Astrocyte (in vitro differentiated cells and primary cell): ENCODE results near the gene GFER. TPM values are rescaled to one million over a fixed set of nuclear protein-coding genes. Genes with fewer than 3 reads are reported as not detected.

Experiments used
- DNase-seq: peaks from one replicate; pipeline ENCODE4 v3.0.0-alpha.2; 2010; ENCODE audit warnings: low read depth
- FAIRE-seq: peaks from 2 replicates; lab custom pipeline; 2011; peaks lifted over from hg19 to GRCh38; lab: Jason Lieb, UNC
- H2AFZ ChIP-seq: 2 replicates; pipeline ENCODE4 v1.6.0; 2012; ENCODE audit warnings: low read depth, low read length, inconsistent platforms
- H3K27ac ChIP-seq: 2 replicates; pipeline ENCODE4 v1.5.1; 2011; ENCODE audit warnings: low read depth, low read length, inconsistent platforms
- H3K27me3 ChIP-seq: 2 replicates; pipeline ENCODE4 v1.6.0; 2011; ENCODE audit warnings: low read length, inconsistent platforms; ENCODE audit not compliant: insufficient read depth
- H3K36me3 ChIP-seq: 2 replicates; pipeline ENCODE4 v1.5.1; 2011; ENCODE audit warnings: low read length, inconsistent platforms; ENCODE audit not compliant: insufficient read depth
- H3K4me1 ChIP-seq: 2 replicates; pipeline ENCODE4 v1.5.1; 2011; ENCODE audit warnings: low read length, inconsistent platforms; ENCODE audit not compliant: insufficient read depth
- H3K4me2 ChIP-seq: 2 replicates; pipeline ENCODE4 v1.6.0; 2012; ENCODE audit warnings: low read length, inconsistent platforms
- H3K4me3 ChIP-seq: 2 replicates; pipeline ENCODE4 v1.5.1; 2011; ENCODE audit warnings: low read depth, mild to moderate bottlenecking, low read length, inconsistent platforms; ENCODE audit not compliant: insufficient read depth
- H3K79me2 ChIP-seq: 2 replicates; pipeline ENCODE4 v1.6.0; 2012; ENCODE audit warnings: mild to moderate bottlenecking, low read length, inconsistent platforms; ENCODE audit not compliant: insufficient read depth
- H3K9ac ChIP-seq: 2 replicates; pipeline ENCODE4 v1.6.0; 2012; ENCODE audit warnings: mild to moderate bottlenecking, low read length, inconsistent platforms
- H3K9me3 ChIP-seq: 2 replicates; pipeline ENCODE4 v1.5.1; 2012; ENCODE audit warnings: low read depth, mild to moderate bottlenecking, low read length, inconsistent platforms; ENCODE audit not compliant: insufficient read depth
- H4K20me1 ChIP-seq: 2 replicates; pipeline ENCODE4 v1.6.0; 2012; ENCODE audit warnings: low read length, inconsistent platforms; ENCODE audit not compliant: insufficient read depth
- H3K27ac Mint-ChIP-seq: one replicate; pipeline ENCODE4 v1.8.0; 2021; ENCODE audit warnings: mild to moderate bottlenecking, mixed read lengths; ENCODE audit not compliant: unreplicated experiment
- H3K27me3 Mint-ChIP-seq: one replicate; pipeline ENCODE4 v1.8.0; 2021; ENCODE audit warnings: low read depth, mixed read lengths; ENCODE audit not compliant: unreplicated experiment
- H3K36me3 Mint-ChIP-seq: one replicate; pipeline ENCODE4 v1.8.0; 2021; ENCODE audit warnings: low read depth, mixed read lengths; ENCODE audit not compliant: unreplicated experiment
- H3K4me1 Mint-ChIP-seq: one replicate; pipeline ENCODE4 v1.8.0; 2021; ENCODE audit warnings: low read depth, mixed read lengths; ENCODE audit not compliant: unreplicated experiment
- H3K4me3 Mint-ChIP-seq: one replicate; pipeline ENCODE4 v1.8.0; 2021; ENCODE audit warnings: mild to moderate bottlenecking, moderate library complexity, mixed read lengths; ENCODE audit not compliant: unreplicated experiment
- H3K9me3 Mint-ChIP-seq: one replicate; pipeline ENCODE4 v1.8.0; 2021; ENCODE audit warnings: mild to moderate bottlenecking, mixed read lengths; ENCODE audit not compliant: unreplicated experiment
- EZH2 ChIP-seq: IDR thresholded peaks from 2 replicates; pipeline ENCODE4 v1.6.1; 2012; ENCODE audit warnings: mild to moderate bottlenecking, low read length, inconsistent platforms; ENCODE audit not compliant: insufficient read depth
- total RNA-seq: library from RNA; stranded (reverse); gene quantifications from 2 replicates; pipeline ENCODE4 v1.2.1, GENCODE V29; 2021
- TF ChIP-seq, protein P1 (sequence below): IDR thresholded peaks from 2 replicates; pipeline ENCODE4 v1.5.1; 2011; ENCODE audit warnings: low read depth, mild to moderate bottlenecking, inconsistent platforms, low read length, moderate library complexity; ENCODE audit not compliant: insufficient read depth

Gene GFER
- total RNA-seq, 1 donor from 2014 or later: 30.4 TPM

DNA sequence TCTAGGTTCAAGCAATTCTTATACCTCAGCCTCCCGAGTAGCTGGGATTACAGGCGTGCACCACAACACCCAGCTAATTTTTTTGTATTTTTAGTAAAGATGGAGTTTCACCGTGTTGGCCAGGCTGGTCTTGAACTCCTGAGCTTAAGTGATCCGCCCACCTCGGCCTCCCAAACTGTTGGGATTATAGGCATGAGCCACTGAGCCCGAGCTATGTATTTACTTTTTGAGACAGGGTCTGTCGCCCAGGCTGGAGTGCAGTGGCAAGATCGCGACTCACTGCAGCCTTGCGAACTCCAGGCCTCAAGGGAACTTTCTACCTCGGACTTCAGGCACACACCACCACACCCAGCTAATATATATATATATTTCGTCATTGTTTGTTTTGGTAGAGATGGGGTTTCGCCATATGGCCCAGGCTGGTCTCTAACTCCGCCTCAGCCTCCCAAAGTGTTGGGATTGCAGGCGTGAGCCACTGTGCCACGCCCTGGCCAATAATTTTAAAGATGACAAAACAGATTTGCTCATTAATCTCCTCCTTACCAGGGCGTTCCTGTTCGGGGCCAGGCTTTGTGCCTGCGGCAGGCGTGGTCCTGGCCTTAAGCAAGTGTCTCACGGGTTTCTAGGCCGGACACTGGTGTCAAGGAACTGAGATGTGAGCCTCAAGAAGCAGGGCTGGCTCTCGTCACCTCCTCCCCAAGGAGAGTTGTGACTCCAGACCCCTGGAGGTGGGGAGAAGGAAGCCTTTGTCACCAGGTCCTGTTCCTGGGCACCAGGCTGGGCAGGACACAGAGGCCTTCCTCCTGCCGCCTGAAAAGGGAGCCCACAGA is 31.3 kb downstream of the GFER start:
- no peak overlapping the region for H3K27ac Mint-ChIP-seq
- no peaks in the 10 kb centered on the region for H3K27me3 ChIP-seq
- no peak overlapping the region for H2AFZ ChIP-seq
- H3K9ac ChIP-seq: no peak overlapping the region
- no peak overlapping the region for H3K4me3 Mint-ChIP-seq
- peaks cover 12% of the 10 kb centered on the region for H3K27me3 Mint-ChIP-seq
- H3K4me1 Mint-ChIP-seq: no peaks in the 10 kb centered on the region
- peaks cover 4% of the 10 kb centered on the region for H3K79me2 ChIP-seq
- H3K36me3 Mint-ChIP-seq: peaks cover 2% of the 10 kb centered on the region
- H3K9me3 ChIP-seq: no peaks in the 10 kb centered on the region
- peaks cover 8% of the 10 kb centered on the region for H3K4me1 ChIP-seq
- H3K36me3 ChIP-seq: no peaks in the 10 kb centered on the region
- no peak for FAIRE-seq
- H4K20me1 ChIP-seq: no peaks in the 10 kb centered on the region
- no peak for TF ChIP-seq EZH2
- TF ChIP-seq, protein P1, sequence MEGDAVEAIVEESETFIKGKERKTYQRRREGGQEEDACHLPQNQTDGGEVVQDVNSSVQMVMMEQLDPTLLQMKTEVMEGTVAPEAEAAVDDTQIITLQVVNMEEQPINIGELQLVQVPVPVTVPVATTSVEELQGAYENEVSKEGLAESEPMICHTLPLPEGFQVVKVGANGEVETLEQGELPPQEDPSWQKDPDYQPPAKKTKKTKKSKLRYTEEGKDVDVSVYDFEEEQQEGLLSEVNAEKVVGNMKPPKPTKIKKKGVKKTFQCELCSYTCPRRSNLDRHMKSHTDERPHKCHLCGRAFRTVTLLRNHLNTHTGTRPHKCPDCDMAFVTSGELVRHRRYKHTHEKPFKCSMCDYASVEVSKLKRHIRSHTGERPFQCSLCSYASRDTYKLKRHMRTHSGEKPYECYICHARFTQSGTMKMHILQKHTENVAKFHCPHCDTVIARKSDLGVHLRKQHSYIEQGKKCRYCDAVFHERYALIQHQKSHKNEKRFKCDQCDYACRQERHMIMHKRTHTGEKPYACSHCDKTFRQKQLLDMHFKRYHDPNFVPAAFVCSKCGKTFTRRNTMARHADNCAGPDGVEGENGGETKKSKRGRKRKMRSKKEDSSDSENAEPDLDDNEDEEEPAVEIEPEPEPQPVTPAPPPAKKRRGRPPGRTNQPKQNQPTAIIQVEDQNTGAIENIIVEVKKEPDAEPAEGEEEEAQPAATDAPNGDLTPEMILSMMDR: no peak
- H3K4me3 ChIP-seq: no peak overlapping the region
- H3K4me2 ChIP-seq: no peak overlapping the region
- no peak overlapping the region for H3K27ac ChIP-seq
- DNase-seq: no peak
- H3K9me3 Mint-ChIP-seq: no peaks in the 10 kb centered on the region

DNA sequence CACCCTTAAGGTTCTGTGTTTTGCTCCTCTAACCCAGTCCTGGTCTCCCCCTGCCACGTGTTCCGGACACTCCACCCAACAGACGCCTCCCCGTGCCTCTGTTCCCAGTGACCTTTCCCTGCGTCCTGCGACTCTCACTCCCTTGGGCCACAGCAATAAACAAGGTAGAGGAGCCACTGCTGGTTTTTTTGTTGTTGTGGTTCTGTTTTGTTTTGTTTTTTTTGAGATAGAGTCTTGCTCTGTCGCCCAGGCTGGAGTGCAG is 31.9 kb downstream of the GFER start:
- Histone ChIP-seq H3K27ac (no peak overlapping the region), H3K79me2 (no peaks in the 10 kb centered on the region), H3K4me2 (no peak overlapping the region), H3K36me3 (no peaks in the 10 kb centered on the region), H2AFZ (no peak overlapping the region), H3K4me3 (no peak overlapping the region), H4K20me1 (no peaks in the 10 kb centered on the region), H3K9ac (no peak overlapping the region), H3K4me1 (peaks cover 9% of the 10 kb centered on the region), H3K9me3 (no peaks in the 10 kb centered on the region), H3K27me3 (no peaks in the 10 kb centered on the region)
- H3K27me3 Mint-ChIP-seq: peaks cover 15% of the 10 kb centered on the region
- TF ChIP-seq, protein P1: no peak
- no peak for TF ChIP-seq EZH2
- DNase-seq: no peak
- no peak for FAIRE-seq
- H3K9me3 Mint-ChIP-seq: no peaks in the 10 kb centered on the region
- no peak overlapping the region for H3K27ac Mint-ChIP-seq
- no peak overlapping the region for H3K4me3 Mint-ChIP-seq
- no peaks in the 10 kb centered on the region for H3K4me1 Mint-ChIP-seq
- peaks cover 2% of the 10 kb centered on the region for H3K36me3 Mint-ChIP-seq

DNA sequence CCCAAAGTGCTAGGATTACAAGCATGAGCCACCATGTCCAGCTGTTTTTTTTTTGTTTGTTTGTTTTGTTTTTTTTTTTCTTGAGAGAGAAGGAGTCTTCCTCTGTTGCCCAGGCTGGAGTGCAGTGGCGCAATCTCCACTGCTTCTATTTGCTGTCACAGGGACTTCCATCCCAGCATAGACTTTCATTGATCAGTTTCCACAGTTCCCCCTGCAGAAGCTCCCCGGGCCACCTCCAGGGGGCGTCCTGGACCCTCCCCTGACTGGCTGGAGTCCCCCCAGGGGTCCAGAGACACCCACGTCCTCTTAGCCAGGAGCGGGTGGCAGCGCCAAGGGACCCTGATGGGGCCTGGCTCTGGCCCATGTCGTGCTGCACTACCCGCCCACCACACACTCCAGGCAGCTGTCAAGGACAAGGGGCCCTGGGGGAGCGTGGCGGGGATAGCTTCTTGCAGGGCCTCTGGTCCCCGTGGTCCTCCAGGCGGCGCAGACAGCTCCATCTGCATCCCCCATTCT is 32.5 kb downstream of the GFER start:
- Mint-ChIP-seq H3K9me3 (no peaks in the 10 kb centered on the region), H3K36me3 (peaks cover 2% of the 10 kb centered on the region), H3K27me3 (peaks cover 17% of the 10 kb centered on the region), H3K27ac (no peak overlapping the region), H3K4me3 (no peak overlapping the region), H3K4me1 (no peaks in the 10 kb centered on the region)
- no peaks in the 10 kb centered on the region for H3K36me3 ChIP-seq
- H3K4me1 ChIP-seq: peaks cover 9% of the 10 kb centered on the region
- H3K27me3 ChIP-seq: no peaks in the 10 kb centered on the region
- no peaks in the 10 kb centered on the region for H4K20me1 ChIP-seq
- TF ChIP-seq EZH2: no peak
- TF ChIP-seq, protein P1: peak; percentile 32
- FAIRE-seq (no peak), DNase-seq (no peak)
- H3K4me3 ChIP-seq: no peak overlapping the region
- no peak overlapping the region for H3K9ac ChIP-seq
- no peak overlapping the region for H2AFZ ChIP-seq
- no peak overlapping the region for H3K27ac ChIP-seq
- no peak overlapping the region for H3K4me2 ChIP-seq
- no peaks in the 10 kb centered on the region for H3K79me2 ChIP-seq
- no peaks in the 10 kb centered on the region for H3K9me3 ChIP-seq
